NCI-H128 (cell line): ENCODE measurements around the gene CEP72.
"Not testable (repeated sequence)": the region's sequence is repeated elsewhere in the genome, so short reads cannot be mapped to it uniquely, and the experiment has no call there.

Source experiments
- DNase-seq: peaks from one replicate; lab custom pipeline; 2025; ENCODE audit not compliant: unreplicated experiment; lab: John Stamatoyannopoulos, UW

CEP72 gene

DNA sequence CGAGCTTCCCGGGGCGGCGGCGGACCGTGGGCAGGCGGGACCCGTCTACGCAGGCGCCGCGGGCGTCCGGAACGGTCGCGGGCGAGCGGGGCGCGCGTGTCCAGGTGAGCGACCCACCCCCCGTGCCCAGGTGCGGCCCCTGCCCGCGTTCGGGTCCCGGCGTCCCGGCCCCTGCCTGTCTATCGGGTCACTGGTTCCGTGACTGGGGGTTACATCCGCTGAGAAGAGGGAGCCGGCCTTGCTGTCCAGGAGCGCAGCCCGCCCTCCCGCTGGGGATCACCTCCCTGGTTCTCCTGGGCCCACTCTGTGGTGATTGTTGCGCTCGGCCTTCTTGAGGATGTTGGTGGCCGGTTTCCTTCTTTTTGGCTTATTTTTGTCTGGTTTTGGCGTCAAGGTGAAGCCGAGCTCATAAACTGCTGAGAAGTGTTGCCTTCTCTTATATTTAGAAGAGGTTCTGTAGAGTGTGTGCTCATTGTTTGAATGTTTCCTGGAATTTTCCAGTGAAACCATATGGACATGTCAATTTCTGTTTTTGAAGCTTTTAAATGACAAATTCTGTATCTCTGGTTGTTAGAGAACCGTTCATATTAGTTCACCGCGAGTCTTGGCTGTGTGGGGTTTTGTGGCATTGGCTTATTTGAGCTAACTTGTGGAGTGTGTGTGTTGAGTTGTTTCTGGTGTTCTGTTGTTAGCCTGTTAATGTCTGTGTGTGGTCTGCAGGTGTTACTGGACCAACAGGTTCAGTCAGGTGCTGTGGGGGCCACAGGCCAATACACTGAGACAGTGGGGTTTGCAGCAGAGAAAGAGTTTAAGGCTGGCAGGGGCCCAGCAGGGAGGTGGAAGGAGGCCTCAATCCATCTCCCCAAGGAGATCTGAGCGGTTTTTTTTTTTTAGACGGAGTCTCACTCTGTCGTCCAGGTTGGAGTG, 621 bp downstream of the CEP72 start:
- DNase-seq: no peak

DNA sequence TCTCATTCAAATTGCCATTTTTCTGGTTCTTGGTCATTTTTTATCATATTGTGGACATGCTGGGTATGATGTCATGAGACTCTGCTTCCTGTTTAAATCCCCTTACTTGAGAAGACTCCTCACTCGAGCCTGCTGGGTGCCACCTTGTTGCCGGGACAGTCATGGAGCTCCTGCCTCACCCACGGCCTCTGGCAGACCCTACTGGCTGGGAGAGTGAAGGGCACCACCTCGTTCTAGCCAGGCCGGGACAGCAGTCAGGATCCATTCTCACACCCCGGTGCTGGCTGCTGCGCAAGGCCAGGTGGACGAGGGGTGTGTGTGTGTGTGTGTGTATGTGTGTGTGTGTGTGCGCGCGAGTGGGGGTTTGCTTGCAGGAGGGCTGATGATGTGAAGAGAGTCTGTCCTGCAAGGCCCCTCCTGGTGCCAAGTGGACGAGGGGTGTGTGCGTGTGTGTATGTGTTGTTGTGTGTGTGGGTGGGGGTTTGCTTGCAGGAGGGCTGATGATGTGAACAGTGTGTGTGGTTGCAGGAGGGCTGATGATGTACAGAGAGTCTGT, 4.4 kb downstream of the CEP72 start:
- DNase-seq: no peak

DNA sequence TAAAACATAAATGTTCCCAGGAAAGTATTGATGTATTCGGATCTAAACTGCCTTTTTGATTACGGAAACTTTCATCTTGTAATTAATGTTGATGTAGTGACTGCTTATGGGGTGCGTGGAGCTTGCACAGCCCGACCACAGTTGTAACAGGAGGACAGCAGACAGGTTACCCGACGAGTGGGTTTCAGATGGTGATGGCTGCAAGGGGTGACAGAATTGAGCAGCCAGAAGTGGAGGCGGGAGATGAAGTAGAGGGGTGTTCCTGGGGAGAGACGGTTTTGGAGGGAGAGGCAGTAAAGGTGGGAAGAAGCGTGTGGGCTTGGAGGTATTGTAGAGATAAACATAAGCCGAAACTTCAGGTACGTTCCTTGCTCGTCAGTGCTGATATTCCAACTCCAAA, 5.8 kb downstream of the CEP72 start:
- no peak for DNase-seq

DNA sequence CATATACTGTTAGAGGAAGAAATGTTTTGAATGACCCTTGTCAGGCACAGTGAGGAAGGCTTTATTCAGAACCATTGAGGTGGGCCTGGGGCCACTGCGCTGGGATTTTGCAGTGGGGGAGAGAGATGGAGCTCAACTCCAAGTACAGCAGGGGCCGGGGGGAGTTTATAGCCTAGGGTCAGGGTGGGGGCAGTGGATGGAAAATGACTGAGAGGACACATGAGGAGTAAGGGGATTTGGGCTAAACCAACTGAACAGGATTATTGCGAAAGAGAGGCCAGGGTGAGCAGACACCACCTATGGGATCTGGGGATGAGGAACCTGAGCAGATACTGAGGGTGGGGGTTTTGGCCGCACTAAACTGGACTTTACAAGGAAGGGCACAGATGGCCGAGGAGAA, 6.3 kb downstream of the CEP72 start:
- DNase-seq: no peak

DNA sequence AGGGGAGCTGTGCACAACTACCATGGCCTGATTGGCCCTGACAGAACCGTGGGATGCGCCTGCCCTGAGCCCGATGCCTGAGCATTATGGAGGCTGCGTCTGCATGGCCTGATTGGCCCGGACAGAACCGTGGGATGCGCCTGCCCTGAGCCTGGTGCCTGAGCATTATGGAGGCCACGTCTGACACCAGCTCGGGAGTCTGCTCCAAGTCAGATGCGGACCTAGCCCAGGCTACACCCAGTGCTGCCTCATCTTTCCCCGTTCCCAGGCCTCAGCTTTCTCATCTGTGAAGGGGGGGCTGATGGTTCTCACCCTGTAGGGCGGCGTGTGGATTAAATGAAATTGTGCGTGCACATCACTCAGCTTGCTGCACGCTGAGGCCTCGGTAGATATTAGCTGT, 7.3 kb downstream of the CEP72 start:
- no peak for DNase-seq

DNA sequence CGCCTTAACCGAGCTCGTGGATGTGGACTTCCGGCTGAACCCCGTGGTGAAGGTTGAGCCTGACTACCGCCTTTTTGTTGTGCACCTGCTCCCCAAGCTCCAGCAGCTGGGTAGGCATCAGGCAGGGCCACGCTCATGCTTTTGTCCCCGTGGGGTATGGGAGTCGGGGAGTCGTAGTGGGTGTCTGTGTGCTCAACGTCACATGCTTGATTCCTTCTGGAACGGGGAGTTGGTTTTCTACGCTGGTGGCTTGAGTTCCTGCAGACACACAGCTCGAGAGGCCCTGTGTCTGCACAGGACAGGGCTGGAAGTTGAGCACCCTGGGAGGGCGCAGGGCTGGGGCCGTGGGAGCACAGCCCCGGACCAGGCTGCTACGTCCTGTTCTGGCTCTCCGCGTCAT, 8.0 kb downstream of the CEP72 start:
- no peak for DNase-seq

DNA sequence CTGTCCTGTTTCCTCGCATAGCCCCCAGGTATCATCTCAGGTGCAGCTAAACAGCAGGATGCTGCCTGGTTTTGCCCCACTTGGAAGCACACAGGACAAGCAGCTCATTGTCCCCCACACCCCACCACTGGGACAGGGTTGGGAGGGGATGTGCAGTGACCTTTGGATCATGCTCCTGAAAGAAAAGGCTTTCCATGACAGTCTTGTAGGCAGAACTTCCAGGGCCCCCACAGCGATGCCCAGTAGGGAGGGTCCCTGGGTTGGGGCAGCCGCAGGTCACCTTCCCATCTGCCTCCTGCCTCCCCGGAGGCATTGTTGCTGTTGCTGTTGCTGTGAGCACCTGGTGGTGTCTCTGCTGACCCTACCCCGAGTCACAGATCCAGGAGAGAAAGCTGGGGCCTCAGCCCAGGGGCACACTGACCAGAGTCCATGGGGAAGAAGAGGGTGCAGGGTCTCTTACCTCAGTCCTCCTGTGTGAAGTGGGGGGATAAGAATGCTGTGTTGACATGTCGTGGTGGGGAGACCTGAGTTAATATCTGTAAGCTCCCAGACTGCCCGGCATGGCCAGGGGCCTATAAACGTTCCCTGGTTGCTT, 8.5 kb downstream of the CEP72 start:
- DNase-seq: no peak

DNA sequence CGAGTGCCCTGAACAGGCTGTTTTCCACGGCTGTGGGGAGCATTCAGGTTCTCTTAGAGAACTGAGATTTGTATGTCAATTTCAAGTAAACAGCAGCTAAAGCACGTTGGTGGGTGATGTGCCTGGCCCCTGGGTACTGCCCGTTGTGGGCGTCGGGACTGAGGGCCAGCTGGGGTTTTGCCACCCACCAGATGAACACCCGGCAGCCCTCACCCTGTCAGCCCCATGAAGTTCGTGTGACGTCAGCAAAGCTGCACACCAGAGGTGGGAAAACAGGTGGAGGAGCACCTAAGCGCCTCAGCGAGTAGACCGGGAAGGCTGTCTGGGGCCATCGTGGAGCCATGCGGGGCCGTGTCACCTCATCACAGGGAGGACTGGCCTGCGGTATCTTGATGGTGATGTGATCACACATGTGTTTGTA, 9.2 kb downstream of the CEP72 start:
- no peak for DNase-seq

DNA sequence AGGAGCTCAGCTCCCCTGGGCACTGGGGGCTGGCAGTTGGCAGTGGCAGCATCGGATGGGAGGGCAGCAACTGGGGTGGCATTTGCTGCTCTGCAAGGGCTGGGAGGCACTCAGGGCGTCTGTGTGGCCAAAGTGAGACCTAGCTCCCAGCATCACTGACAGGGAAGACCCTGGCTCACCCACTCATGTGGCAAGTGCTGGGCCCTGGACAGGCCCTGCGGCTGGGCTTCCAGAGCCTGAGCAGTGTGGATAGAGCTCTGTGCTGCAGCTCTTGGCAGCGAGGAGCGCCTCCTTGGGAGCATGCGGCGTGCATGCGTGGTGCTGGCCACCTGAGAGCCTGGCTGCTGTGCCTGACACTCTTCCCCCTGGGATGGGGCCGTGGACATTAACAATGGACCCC, 10.2 kb downstream of the CEP72 start:
- DNase-seq: no peak

DNA sequence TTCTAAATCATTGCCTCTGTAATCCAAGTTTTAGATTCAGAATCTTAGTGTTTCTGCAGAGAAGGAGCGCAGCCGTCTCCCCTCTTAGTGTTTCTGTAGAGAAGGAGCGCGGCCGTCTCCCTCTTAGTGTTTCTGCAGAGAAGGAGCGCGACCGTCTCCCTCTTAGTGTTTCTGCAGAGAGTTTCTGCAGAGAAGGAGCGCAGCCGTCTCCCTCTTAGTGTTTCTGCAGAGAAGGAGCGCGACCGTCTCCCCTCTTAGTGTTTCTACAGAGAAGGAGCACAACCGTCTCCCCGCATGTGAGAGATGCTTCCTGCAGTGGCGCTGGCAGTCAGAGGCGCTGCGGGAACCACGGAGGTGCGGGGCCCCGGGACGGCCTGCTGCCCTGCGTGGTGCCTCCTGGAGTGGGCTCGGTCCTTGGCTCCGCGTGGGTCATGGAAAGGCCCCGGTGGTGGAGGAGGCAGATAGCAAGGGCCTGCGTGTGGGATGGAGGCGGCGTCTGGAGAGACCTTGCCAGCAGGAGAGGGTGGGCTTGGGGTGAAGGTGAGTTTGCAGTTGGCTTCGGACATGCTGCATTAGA, 10.9 kb downstream of the CEP72 start:
- DNase-seq: no peak

DNA sequence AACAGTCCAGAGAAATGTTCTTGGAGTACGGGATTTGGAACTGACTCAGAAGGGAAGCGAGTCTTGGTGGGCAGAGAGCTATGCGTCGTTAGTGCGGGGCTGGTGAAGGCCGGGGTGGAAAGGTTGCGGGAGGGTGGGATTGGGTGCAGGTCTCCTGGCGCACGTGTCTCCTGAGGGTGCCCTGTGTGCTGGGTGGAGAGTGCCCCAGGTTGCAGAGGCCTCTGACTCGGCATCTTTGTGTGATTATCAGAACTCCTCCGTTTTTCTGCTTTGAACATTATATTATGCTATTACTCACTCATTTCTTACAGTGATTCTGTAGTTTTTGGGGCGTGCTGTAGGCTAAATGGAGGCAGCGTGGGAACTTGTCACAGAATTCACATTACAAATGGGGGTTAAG, 11.4 kb downstream of the CEP72 start:
- no peak for DNase-seq

DNA sequence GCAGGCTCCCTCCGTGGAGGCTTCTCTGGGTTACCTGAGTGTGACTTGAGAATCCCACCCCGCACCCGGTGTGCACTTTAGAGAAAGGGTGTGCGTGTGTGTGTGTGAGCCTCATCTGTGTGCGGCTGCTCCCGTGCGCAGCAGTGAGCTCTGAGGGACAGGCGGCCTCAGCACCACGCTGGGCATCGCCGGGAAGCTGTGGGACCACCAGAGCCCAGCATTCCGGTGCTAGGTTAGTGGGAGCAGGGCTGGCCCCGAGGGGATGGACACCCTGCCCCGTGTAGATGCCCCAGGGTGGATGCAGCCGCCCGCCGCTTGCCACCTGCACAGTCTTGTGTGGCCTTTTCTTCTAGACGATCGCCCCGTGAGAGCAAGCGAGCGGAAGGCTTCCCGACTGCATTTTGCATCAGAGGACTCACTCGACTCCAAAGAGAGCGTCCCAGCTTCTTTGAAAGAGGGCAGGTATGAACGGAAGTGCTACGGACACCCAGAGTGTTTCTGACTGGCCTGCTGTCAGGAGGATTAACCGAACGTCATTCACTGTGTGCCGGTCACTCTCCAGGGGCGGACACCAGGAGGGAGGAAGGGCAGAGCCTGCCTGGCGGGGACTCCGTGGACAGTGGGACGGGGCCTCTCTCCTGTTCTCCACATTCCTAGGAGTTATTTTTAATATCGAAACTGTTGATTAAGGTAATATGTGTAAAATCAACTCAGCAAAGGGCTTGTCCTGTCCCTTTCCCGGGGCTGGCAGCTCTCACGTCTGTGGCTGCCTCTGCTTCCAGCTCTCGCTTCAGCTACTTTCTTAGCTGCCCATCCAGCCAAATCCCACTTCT, 12.2 kb downstream of the CEP72 start:
- no peak for DNase-seq

DNA sequence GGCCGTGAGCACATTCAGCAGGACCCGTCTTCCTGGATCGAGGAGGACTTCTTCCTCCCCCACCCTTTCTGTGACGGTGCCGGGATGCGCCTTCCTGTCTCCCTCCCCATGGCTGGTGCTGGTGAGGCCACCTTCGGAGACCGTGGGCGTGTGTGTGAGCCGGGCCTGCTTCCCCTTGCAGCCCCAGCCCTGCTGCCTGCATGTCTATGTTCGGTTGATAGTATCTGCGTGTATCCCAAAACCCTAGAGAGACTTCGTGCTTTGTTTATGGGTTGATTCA, 12.8 kb downstream of the CEP72 start:
- no peak for DNase-seq

DNA sequence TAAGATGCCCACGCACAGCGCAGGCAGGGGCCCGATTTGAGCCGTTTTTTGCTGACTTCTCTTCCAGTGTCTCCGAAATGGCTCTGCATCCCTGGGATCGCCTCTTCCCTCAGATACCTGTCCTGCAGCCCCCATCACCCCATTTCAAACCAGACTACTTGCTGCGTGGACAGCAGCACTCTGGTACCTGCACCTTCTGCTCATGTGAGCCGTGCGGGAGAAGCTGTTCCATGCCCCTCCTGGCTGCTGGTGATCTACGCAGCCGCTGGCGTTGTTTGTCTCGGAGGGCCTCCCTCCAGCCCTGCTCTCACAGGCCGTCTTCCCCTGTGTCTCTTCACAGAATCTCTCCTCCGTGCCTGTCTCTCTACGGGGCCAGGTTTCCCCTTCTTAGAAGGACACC, 13.4 kb downstream of the CEP72 start:
- DNase-seq: no peak

DNA sequence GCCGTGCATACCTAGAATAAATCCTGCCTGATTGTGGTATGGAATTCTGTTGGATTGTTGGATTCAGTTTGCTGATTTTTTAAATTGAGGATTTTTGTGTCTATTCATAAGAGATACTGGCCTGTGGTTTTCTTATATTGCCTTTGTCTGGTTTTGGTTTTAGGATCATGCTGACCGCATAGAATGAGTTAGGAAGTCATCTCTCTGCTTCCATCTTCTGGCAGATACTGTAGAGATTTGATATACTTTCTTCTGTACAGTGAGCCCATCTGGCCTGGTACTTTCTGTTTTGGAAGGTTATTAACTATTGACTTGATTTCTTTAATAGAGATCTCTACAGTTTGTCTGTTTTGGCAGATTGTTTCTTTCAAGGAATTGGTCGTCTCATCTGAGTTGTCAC, 14.7 kb downstream of the CEP72 start:
- no peak for DNase-seq

DNA sequence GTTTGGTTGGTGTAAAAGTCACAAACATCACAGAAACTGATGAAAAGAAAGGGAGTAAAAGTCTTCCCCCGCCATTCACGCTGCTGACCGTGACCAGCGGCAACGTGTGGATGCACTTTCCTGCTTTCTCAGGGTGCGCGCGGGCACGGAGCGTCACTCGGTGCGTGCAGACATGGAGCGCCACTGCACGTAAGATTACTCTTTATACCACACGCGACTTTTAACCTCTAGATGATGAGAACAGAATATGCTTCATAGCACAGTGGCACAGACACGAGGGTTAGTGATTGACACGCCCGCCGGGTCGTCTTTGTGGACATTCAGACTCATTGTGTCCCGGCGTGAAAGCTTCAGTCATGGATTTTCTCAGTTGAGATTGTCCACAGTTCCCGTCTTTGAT, 15.7 kb downstream of the CEP72 start:
- no peak for DNase-seq

DNA sequence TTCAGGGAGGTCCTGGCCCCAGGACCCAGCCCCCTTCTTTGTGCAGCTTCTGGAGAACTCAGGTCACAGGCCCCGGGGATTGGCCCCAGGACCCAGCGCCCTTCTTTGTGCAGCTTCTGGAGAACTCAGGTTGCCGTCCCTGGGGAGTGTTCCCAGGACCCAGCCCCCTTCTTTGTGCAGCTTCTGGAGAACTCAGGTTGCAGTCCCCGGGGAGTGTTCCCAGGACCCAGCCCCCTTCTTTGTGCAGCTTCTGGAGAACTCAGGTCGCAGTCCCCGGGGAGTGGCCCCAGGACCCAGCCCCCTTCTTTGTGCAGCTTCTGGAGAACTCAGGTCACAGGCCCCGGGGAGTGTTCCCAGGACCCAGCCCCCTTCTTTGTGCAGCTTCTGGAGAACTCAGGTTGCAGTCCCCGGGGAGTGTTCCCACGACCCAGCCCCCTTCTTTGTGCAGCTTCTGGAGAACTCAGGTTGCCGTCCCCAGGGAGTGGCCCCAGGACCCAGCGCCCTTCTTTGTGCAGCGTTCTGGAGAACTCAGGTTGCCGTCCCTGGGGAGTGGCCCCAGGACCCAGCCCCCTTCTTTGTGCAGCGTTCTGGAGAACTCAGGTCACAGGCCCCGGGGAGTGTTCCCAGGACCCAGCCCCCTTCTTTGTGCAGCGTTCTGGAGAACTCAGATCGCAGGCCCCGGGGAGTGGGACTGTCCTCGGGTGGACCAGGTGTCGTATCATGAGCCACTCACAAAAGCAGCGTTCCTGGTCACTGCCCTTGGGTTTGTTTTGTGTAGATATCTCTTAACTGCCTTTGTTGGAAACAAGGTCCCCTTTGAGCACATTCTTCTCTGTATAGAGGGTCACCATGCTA, 16.4 kb downstream of the CEP72 start:
- not testable (repeated sequence) for DNase-seq

DNA sequence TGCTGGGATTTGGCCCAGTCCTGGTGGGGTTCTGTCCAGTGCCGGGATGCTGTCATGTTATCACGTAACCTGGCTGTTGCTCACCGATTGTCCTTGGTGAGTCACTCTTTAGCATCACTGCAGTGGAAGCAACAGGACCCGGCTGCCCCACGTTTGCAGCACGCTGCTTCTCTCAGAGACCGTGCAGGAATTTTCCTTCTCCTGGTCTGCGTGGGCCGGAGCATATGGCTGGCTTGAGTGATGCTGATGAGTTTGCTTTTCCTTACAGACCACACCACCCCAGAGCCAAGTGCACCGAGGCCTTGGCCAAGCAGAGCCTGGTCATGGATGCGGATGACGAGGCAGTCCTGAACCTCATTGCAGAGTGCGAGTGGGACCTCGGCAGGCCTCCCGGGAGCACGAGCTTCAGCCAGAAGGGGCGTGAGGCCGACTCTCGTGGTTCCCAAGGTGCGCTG, 21.4 kb downstream of the CEP72 start:
- no peak for DNase-seq

DNA sequence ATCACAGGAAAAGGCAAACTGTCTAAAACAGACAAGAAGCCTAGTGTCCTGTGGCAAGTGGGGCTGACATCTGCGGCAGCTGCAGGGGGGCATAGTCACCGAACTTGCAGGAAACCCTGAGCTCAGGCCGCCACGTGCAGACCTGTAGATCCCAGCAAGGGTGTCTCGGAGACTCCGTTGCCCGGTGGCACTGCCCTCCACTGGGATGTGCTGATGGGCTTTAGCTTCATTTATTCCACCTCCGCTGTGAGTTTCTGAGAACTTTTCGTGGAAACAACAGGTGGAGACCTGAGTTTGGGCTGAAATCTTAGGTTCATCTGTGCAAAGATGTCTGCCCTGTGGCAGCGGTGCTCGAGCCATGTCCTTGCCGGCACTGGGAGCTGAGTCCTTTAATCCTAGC, 22.1 kb downstream of the CEP72 start:
- no peak for DNase-seq

DNA sequence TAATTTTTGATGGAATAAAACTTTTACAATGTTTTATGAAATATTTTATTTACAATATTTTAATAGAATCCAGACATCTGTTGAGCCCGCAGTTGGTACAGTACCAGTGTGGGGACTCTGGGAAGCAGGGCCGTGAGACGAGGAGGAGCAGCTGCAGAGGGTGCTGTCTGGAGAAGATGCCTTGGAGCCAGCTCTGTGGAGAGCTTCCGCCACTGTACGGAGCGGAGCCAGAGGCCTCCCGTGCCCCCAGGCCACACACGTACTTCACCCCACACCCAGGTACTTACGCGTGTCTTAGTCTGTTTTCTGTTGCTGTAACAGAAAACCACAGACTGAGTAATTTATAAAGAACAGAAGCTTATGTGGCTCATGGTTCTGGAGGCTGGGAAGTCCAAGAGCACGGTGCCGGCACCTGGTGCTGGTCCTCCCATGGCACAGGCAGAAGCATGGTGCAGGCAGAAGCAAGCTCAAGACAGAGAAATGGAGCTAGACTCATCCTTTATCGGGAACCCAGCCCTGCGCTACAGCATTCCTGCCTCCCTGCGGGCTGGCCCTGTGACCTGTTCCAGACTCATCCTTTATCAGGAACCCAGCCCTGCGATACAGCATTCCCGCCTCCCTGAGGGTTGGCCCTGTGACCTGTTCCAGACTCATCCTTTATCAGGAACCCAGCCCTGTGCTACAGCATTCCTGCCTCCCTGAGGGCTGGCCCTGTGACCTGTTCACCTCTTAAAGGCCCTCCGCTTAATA, 23.3 kb downstream of the CEP72 start:
- DNase-seq: no peak
